ENCODE measurements around the gene TKT.
"Not testable (repeated sequence)": the region's sequence is repeated elsewhere in the genome, so short reads cannot be mapped to it uniquely, and the experiment has no call there.

TKT gene

GRCh38 chr3:53259427-53260259, 3.8 kb upstream of the TKT start:
- no peak for DNase-seq

- no peak for DNase-seq
These were observed 3.0 kb upstream of the TKT start for GRCh38 chr3:53258600-53259426.

GRCh38 chr3:53257465-53257864, 1.6 kb upstream of the TKT start:
- no peak for DNase-seq

- DNase-seq = no peak
These were observed 858 bp upstream of the TKT start for GRCh38 chr3:53256704-53257055.

- peak in 1 of 2 donors; percentile 39 for DNase-seq
These were observed 423 bp downstream of the TKT start for GRCh38 chr3:53255423-53255774.

GRCh38 chr3:53254509-53255422, 1.1 kb downstream of the TKT start:
- DNase-seq = peak; percentile 25 to 59

GRCh38 chr3:53253707-53254508, 1.9 kb downstream of the TKT start:
- DNase-seq = no peak

- DNase-seq = not testable (repeated sequence)
These were observed 2.9 kb downstream of the TKT start for GRCh38 chr3:53252947-53253322.

- no peak for DNase-seq
These were observed 3.5 kb downstream of the TKT start for GRCh38 chr3:53252096-53252946.

- no peak for DNase-seq
These were observed 4.8 kb downstream of the TKT start for GRCh38 chr3:53250881-53251605.

- no peak for DNase-seq
These were observed 5.4 kb downstream of the TKT start for GRCh38 chr3:53250453-53250852.

- no peak for DNase-seq
These were observed 7.7 kb downstream of the TKT start for GRCh38 chr3:53248161-53248560.

- no peak for DNase-seq
These were observed 8.2 kb downstream of the TKT start for GRCh38 chr3:53247619-53248018.

- DNase-seq = no peak
These were observed 11.6 kb downstream of the TKT start for GRCh38 chr3:53244271-53244670.

GRCh38 chr3:53243785-53244184, 12.0 kb downstream of the TKT start:
- DNase-seq = no peak

GRCh38 chr3:53243165-53243564, 12.7 kb downstream of the TKT start:
- no peak for DNase-seq

- DNase-seq = peak in 1 of 2 donors; percentile 29
These were observed 13.2 kb downstream of the TKT start for GRCh38 chr3:53242642-53243041.

- DNase-seq = no peak
These were observed 13.7 kb downstream of the TKT start for GRCh38 chr3:53242155-53242554.

GRCh38 chr3:53240989-53241972, 14.5 kb downstream of the TKT start:
- DNase-seq = no peak
